AG09319 (cell line): Measurements from ENCODE around the gene UBE2J1.
A peak's percentile ranks its signal among the peaks of the same experiment; 100 is the strongest.
"Not testable (repeated sequence)": the region's sequence is repeated elsewhere in the genome, so short reads cannot be mapped to it uniquely, and the experiment has no call there.

Experiments used
- DNase-seq: peaks from one replicate; pipeline ENCODE4 v3.0.0-alpha.2; 2010; ENCODE audit warnings: low read depth; ENCODE audit errors: extremely low read depth
- CTCF ChIP-seq: IDR thresholded peaks from 2 replicates; pipeline ENCODE4 v1.5.1; 2011; ENCODE audit warnings: low read depth, mild to moderate bottlenecking, inconsistent platforms, low read length, moderate library complexity

UBE2J1 gene, protein sequence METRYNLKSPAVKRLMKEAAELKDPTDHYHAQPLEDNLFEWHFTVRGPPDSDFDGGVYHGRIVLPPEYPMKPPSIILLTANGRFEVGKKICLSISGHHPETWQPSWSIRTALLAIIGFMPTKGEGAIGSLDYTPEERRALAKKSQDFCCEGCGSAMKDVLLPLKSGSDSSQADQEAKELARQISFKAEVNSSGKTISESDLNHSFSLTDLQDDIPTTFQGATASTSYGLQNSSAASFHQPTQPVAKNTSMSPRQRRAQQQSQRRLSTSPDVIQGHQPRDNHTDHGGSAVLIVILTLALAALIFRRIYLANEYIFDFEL

GRCh38 chr6:89352278-89353117 is at the start of gene UBE2J1:
Gene UBE2J1 (minus strand): TSS chr6:89352722. CDS start chr6:89352569, 153 bp downstream.
- DNase-seq = peak; percentile 91
- TF ChIP-seq CTCF = no peak

GRCh38 chr6:89400912-89401399 is 48.4 kb upstream of the UBE2J1 start:
- no peak for DNase-seq
- TF ChIP-seq CTCF = no peak

DNA sequence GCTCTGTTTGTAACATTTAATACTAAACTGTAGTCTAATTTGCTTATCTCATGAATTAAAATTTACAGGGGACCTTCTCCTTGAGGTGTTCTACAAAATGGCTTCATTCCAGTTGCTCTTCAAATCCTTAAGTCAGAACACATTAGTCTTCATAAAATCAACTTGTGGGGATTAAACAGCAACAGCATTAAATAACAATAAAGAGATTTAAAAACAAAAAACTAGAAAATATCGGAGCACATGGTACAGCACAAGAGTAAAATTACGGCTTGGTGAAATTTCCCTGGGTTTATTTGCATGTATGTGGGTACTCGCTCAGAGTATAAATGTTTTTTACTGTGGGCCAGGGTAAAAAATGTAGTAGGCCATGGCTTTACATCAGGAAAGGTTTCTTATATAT is 47.5 kb upstream of the UBE2J1 start:
- no peak for DNase-seq
- TF ChIP-seq CTCF = no peak

- no peak for TF ChIP-seq CTCF
These were observed 46.4 kb upstream of the UBE2J1 start for GRCh38 chr6:89398762-89399525.

GRCh38 chr6:89397884-89398283 is 45.4 kb upstream of the UBE2J1 start:
- not testable (repeated sequence) for DNase-seq

More at GRCh38 chr6:89398762-89399525, 46.4 kb upstream of the UBE2J1 start:
- no peak for DNase-seq

GRCh38 chr6:89393659-89394058 is 41.1 kb upstream of the UBE2J1 start:
- TF ChIP-seq CTCF = no peak
- no peak for DNase-seq

- no peak for DNase-seq
- TF ChIP-seq CTCF = no peak
These were observed 40.3 kb upstream of the UBE2J1 start for GRCh38 chr6:89392823-89393222.
